HG03097 (cell line): ENCODE measurements around the gene MSTO1.
"Not testable (repeated sequence)": the region's sequence is repeated elsewhere in the genome, so short reads cannot be mapped to it uniquely, and the experiment has no call there.

Experiments used
- ATAC-seq: cut with Tn5 transposase; IDR thresholded peaks from one replicate; pipeline ENCODE4 v1.9.1; 2021; ENCODE audit not compliant: unreplicated experiment, low FRiP score

MSTO1 gene

DNA sequence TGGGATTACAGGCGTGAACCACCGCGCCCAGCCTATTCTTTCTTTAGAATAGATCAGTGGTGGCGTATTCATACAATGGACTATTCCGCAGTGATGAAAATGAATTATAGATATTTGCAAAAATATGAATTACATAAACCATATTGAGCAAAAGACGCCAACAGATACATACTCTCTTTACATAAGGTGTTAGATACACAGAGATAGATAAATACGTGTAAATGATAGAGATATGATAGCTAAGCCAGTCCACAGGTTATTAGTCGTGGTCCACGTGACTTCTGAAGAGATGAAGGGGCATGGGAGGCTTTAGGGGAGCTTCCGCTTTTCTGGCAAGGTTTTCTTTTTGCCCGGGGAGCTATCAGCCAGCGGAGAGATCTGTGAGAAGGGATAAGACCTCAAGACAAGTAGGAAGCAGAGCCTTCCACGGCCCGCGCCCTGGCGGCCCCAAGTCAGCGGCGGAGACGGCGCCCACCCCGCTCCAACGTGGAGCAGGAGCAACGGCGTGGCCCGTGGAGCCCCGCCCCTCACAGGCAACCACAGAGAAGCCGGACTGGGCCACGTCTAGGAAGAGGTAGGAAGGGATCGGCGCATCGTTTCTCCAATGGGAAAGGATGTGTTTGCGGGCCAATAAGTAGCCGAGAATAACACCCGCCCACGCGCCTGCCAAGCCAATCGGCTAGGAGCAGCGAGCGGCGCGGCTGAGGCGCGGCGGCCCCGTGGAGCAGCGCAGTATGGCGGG is at the start of gene MSTO1:
Gene MSTO1 (plus strand): TSS at position 704 of the 742 bp plus-strand sequence. CDS start 31 bp downstream, at position 735.
- peak; percentile 91 for ATAC-seq

DNA sequence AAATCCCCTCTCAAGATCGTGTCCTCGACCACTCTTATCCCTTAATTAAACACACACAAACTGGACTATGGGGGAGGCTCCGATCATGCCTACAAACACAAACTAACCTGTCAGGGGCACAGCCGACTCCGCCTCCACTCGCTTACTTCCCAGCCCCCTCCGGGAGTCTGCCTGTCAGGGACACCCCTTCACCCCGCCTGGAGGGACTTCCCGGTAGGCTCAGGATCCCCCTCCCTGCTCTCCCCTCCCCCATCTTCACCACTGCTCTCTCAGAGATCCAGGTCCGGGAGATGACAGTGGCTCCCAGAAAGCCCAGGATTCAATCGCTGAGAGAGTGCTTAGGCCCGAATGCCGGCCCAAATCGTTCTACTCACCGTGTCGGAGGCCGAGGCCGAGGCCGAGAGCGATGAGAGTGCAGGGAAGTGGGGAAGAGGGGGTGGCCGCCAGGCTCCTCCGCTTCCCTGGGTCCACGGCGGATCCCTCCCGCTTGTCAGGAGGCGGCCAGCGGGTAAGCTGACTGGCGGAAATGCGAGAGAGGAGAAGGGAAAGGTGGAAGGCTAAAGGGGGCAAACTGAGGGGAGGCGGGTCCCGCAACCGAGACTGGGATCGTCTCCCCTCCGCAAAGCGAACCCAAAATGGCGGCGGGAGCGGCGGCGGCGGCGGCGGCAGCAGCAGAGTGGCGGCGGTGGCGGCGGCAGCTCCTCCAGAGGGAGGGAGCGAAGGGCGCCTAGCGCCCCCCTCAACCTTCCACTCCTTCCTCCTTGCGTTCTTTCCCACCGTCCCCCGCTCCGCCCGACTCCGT is 48.0 kb upstream of the MSTO1 start:
- peak; percentile 28 for ATAC-seq

DNA sequence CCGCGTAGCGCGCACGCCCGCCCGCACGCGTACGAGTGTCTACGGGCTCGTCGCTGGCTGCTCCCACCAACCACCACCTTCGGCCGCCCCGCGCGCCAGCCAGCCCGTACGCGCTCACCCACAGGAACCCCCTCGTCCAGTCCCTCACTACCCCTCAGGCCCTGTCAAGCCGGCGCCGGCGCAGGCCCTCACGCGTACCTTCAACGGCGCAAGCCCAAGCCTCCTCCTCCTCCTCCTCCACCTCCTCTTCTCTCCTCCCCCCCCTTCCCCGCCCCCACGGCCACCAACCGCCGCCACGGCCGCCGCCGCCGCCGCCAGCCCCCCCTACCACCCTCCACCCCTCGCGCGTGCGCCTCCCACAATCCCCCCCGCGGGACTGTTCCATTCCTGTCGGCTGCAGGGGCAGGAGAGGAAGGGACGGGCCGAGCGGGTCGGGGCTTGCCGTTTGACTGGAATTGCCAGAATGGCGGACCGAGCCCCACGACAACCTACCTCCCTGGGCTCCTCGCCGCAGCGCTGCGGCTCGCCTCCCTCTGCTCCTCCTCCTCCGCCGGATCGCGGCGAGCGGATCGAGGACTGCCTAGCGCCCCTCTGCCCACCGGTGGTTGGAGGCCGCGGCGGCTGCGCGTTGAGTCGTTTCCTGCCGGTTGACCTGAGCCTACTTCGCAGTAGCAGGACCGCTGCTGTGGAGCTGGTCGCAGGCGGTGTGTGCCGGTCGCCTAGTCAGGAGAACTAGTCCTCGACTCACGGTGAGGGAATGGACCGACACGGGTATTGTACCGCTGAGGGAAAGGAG is 47.2 kb upstream of the MSTO1 start, which contains the start of gene ASH1L:
Gene ASH1L (minus strand): TSS at position 223 of the 796 bp plus-strand sequence. CDS start 41,284 bp downstream, outside the sequence.
- ATAC-seq = peak; percentile 64

DNA sequence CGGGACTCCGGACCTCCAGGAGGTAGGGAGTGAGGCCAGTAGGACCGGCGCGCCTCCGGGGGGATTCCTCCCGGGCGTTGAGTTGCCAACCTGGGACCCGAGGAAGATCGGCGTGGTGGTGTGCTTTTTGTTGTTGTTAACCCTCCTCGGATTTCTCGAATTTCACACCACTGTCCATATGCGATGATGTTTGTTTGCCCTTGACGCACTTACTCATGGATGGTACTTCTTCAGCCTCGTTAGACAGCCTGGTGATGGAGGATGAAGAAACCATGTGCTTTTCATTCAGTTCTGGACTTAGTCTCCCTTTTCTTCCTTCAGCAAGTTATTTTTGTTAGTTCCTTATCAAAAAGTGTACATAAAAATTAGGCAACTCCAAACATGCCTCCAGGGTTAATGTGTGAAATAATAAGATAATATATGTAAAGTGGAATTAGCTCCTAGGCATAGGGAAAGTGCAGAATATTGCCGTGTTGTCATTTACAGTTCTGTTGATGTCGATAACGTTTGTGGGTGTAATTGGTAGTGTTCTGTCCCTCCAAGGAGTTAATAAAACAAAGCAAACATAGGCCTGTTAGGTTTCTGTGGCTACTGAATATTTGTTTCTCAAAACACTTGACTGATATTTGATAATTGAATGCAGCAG is 46.5 kb upstream of the MSTO1 start:
- ATAC-seq = not testable (repeated sequence)

DNA sequence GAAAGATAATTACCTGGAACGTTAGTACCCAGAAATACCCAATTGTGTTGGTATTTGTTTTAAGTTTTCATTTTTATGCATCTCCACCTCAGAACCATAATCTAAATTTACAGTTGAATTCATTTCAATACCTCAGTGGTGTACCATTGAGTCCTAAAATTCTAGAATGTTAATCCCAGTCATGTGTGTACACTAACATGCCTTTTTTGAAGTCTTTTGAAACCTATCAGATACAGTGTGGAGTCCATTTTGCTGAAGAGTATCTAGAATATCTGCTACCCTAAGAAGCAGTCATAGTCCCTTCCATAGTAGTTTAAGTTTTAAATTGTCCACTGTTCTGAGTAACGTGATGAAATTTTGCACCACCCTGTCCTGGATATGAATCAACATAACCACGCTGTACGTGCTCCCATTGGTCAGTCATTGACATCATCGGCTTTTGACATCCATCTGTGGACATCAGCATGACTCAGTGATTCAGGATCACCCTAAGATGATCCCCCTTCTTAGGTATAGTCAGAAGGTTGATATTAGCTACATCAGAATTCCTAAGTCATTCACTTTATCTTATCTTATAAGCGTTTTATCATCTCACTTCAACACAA is 39.9 kb upstream of the MSTO1 start:
- no peak for ATAC-seq

DNA sequence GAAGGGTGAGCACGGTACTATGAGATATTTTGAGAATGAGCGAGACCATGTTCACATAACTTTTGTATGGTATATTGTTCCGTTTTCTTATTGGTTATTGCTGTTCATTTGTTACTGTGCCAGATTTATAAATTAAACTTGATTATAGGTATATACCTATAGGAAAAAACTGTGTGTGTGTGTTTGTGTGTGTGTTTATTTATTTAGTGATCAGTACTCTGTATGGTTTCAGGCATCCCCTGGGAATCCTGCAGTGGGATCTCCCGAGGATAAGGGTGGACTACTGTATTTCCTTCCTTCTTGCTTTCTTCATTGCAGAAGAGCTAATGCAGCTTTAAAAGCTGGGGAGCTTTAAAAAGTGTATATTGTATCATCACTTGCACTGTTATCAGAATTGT is 39.4 kb upstream of the MSTO1 start:
- no peak for ATAC-seq

DNA sequence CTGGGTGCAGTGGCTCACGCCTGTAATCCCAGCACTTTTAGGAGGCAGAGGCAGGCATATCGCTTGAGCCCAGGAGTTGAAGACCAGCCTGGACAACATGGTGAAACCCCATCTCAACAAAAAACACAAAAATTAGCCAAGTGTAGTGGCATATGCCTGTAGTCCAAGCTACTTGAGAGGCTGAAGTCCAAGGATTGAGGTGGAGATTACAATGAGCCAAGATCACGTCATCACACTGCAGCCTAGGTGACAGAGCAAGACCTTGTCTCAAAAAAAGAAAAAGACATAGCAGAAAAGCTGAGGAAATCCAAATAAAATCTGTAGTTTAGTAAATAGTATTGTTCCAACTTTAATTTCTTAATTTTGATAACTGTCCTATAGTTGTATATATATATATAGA is 35.9 kb upstream of the MSTO1 start:
- ATAC-seq = no peak

DNA sequence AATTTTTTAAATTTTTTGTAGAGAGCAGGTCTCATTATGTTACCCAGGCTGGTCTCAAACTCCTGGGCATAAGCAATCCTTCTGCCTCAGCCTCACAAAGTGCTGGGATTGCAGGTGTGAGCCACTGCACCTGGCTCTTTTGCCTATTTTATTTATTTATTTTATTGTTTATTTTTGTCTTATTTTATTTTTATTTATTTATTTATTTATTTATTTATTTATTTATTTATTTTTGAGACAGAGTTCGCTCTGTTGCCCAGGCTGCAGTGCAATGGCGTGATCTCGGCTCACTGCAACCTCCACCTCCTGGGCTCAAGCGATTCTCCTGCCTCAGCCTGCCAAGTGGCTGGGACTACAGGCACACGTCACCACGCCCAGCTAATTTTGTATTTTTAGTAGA is 34.4 kb upstream of the MSTO1 start:
- not testable (repeated sequence) for ATAC-seq

DNA sequence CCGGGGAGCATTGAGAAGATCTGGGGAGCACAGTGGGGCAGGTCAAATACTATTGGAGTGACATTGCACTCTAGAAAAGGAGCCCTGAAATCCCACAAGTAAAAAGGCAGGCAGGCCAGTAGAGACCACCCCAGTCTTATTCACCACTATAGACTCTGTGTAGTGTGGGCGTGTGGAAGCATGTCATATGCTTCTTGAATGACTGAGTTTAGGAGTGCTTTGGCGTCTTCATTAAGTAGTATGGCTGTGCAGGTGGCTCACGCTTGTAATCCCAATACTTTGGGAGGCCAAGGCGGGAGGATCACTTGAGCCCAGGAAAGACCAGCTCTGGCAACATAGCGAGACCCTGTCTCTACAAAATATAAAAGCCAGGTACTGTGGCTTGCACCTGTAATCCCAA is 26.2 kb upstream of the MSTO1 start:
- not testable (repeated sequence) for ATAC-seq

DNA sequence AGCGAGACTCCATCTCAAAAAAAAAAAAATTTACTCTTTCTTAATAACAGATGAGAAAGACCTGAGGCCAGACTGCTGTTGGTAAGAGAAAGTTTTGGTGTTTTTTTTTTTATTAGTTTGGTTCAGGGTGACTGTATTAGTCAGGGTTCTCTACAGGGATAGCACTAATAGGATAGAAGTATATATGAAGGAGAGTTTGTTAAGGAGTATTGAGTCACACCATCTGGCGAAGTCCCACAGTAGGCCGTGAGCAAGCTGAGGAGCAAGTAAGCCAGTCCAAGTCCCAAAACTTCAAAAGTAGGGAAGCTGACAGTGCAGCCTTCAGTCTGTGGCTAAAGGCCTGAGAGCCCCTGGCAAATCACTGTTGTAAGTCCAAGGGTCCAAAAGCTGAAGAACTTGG is 20.7 kb upstream of the MSTO1 start:
- not testable (repeated sequence) for ATAC-seq

DNA sequence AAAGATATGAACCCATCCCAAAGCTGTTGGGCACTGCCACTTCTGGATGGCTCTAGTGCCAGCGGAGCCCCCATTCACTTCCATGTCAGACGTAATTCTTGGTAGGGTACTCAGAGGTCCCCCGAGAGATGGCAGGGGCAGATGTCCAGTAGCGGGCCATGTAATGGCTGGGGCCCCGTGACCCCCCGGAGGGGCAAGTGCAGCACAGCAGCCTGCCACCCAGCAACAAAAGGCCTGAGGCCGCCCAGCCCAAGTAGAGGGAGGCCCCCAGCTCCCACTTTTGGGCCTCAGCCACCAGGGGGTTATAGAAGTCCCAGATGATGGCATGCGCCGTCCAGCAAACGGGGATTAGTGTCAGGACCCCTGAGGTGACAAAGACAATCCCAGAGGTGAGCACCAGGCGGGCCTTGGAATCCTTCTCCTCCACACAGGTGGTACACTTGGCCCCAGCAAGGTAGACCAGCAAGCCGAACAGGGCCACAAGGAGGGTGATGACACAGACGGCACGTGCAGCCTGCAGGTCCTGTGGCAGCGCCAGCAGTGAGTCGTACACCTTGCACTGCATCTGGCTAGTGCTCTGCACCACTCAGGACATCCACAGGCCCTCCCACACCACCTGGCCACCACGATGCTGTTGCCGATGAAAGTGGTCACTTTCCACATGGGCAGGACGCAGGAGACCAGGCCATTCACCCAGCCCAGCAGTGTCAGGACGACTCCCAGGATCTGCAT is 19.3 kb upstream of the MSTO1 start:
- not testable (repeated sequence) for ATAC-seq

DNA sequence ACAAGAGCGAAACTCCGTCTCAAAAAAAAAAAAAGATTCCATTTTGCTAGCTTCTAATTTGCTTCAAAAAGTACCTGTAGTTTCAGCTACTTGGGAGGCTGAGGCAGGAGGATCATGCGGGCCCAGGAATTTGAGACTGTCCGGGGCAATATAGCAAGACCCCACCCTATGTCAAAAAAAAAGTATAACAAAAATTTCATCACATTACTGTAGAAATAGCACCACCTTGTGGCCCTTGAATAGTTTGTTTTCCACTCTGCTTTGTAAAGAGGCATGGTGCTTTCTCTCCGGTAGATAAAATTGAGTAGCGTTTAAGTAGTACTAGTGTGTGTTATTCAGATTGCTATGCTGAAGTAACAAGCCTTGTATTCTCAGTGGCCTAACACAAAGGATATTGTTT is 18.2 kb upstream of the MSTO1 start:
- ATAC-seq = no peak

DNA sequence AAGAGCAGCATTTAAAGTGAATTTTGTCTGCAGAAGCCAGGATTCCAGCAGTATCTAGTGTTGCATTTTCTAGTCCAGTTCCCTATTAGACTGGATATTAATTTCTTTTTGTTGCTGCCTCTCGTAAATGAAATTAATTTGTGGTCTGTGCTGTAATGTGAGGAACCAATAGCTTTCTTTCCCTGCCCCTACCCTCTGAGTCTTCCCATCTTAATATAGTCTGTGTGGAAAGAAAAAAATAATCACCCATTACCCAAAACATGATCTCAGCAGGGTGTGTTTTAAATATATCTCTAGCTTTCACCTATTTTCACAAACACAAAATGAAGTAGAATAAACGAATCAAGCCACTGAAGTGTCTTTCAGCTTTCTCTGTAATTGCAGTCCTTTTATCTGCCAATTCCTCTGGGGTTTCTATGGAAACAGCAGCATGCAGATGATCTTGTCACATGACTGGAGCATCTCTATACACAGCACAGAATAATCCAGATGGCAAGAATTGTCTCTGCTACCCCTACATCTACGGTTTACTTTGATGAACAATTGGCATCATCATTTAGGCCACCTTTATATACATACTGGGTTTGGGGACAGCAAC is 14.0 kb upstream of the MSTO1 start:
- not testable (repeated sequence) for ATAC-seq

DNA sequence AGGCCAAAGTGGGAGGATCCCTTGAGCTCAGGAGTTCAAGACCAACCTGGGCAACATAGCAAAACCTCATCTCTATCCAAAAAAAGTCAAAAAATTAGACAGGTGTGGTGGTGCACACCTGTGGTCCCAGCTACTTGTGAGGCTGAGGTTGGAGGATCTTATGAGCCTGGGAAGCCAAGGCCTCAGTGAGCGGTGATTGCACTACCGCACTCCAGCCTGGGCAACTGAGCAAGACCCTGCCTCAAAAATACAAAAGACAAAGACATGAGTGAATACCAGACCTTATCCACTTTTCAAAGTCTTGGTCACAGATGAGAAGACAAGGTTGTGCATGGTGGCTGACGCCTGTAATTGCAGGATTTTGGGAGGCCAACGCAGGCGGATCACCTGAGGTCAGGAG is 13.2 kb upstream of the MSTO1 start:
- ATAC-seq = no peak

DNA sequence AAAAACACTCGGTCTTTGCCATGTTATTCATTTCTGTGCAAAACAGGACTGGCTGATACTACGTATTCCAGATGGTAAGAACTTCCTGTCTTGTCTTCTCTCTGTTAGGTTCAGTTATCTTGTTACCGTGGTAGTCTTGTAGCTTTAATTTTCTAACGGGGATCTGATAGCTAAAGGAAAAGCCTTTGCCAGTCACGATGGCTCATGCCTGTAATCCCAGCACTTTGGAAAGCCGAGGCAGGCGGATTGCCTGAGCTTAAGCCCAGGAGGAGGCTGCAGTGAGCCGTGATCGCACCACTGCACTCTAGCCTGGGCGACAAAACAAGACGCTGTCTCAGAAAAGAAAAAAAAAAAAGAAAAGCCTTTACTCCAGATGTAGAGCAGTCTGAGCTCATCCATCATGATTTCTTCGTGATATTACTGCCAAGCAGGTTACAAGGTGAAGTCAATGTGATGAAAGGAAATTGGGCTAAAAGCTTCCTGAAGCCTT is 11.1 kb upstream of the MSTO1 start:
- no peak for ATAC-seq

DNA sequence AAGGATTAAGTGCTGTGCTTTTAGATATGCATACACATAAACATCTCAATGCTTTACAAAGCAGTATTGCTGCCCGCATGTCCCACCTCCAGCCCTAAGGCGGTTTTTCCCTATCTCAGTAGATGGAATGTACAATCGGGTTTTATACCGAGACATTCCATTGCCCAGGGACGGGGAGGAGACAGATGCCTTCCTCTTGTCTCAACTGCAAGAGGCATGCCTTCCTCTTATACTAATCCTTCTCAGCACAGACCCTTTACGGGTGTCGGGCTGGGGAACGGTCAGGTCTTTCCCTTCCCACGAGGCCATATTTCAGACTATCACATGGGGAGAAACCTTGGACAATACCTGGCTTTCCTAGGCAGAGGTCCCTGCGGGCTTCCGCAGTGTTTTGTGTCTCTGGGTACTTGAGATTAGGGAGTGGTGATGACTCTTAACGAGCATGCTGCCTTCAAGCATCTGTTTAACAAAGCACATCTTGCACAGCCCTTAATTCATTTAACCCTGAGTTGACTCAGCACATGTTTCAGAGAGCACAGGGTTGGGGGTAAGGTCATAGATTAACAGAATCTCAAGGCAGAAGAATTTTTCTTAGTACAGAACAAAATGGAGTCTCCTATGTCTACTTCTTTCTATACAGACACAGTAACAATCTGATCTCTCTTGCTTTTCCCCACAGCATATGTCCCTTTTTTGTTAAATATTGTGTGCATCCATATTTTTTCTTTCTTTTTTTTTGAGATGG is 10.0 kb upstream of the MSTO1 start:
- not testable (repeated sequence) for ATAC-seq

DNA sequence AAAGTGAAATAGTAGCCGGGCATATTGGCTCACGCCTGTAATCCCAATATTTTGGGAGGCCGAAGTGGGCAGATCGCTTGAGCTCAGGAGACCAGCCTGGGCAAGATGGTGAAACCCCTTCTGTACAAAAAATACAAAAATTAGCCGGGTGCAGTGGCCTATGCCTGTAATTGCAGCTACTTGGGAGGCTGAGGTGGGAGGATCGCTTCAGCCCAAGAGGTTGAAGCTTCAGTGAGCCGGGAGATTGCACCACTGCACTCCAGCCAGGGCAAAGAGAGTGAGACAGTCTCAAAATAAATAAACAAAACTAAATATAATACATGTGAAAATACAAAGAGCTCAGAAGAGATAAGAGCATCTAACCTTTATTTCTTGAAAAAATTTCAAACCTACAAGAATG is 2.3 kb upstream of the MSTO1 start:
- no peak for ATAC-seq

DNA sequence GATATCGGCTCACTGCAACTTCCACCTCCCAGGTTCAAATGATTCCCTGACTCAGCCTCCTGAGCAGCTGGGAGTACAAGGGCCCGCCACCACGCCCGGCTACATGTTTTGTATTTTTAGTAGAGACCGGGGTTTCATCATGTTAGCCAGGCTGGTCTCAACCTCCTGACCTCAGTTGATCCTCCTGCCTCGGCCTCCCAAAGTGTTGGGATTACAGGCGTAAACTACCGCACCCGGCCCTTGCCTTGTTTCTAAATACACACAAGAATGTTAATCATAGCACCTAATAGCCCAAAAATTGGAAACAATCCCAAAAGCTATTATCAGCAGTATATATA is 1.2 kb upstream of the MSTO1 start:
- no peak for ATAC-seq
